Measurements from ENCODE around the gene ACCSL.

ACCSL gene

DNA sequence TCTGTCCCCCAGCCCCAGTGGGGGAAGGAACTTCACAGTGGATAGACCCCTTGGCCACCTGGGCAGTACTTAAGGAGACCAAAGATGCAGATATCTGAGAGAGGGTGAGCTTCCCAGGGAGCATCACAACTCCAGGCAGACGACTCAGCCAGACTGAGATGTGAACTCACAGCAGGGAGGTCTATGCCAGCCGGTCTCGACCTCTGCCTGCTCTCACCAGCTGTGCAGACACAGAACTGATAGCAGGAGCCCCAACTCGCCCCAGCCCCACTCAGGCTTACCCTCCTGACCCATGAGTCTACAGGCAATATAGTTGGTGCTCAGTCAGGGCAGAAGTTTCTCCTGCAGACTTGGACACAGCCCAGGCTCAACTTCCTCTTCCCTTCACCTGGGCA, 29.7 kb upstream of the ACCSL start:
- DNase-seq (ENCODE audit: low read depth in 2 of 3, low spot score in 2 of 3): no peak

DNA sequence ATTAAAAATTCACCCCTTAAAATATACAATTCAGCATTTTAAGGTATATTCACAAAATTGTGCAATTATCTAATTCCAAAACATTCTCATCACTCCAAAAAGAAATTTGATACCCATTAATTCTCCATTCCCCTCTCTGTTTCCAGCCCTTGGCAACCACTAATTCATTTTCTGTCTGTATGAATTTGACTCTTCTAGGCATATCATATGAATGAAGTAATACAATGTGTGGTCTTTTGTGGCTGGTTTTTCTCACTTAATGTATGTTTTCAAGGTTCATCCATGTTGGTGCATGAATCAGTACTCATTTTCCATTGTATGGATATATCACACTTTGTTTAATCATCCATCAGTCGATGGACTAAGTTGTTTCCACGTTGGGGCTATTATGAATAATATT, 29.0 kb upstream of the ACCSL start:
- DNase-seq (ENCODE audit: low read depth in 2 of 3, low spot score in 2 of 3): no peak

DNA sequence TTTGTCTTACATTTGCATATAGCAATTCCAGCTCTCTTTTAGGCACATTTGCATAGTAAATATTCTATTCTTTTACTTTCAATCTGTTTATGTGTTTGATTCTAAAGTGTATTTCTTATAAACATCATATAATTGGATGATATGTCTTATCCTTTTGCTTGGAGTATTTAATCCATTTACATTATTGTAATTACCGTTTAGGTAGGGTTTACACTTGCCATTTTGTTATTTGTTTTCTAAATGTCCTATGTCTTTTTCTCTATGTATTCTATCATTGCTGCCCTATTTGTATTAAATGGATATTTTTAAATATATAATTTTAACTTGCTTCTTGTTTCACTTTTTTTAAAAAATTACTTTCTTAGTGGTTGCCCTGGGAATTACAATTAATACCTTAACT, 22.8 kb upstream of the ACCSL start:
- no peak for DNase-seq (ENCODE audit: low read depth in 2 of 3, low spot score in 2 of 3)

DNA sequence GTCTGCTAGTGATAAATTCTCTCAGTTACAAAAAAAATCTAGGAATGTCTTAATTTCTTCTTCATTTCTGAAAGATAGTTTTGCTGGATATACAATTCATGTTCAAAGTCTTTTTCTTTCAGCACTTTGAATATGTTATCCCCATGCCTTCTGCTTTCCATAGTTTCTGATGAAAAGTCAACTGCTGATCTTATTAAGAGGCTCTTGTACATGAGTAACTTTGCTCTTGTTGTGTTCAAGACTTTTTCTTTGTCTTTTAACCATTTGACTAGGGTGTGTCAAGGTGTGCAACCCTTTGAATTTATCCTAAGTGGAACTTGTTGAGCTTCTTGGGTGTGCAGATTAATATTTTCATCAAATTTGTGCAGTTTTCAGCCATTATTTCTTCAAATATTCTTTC, 22.1 kb upstream of the ACCSL start:
- no peak for DNase-seq (ENCODE audit: low read depth in 2 of 3, low spot score in 2 of 3)

DNA sequence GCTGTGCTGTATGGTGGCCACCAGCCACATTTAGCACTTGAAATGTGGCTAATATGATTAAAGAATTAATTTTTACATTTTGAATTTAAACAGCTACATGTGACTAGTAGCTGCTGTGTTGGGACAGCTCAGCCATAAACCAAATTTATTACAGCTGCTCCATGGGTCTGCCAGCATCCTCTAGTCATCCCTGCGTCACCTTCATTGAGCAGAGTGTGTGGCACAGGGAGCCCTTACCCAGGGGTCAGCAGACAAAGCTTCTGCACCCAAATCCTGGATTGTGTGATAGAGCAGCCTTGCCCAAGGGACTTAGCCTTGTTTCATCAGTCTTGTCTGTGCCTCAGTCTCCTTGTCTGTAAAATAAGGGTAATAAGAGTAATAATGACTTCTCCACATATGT, 19.4 kb upstream of the ACCSL start:
- DNase-seq (ENCODE audit: low read depth in 2 of 3, low spot score in 2 of 3): no peak

DNA sequence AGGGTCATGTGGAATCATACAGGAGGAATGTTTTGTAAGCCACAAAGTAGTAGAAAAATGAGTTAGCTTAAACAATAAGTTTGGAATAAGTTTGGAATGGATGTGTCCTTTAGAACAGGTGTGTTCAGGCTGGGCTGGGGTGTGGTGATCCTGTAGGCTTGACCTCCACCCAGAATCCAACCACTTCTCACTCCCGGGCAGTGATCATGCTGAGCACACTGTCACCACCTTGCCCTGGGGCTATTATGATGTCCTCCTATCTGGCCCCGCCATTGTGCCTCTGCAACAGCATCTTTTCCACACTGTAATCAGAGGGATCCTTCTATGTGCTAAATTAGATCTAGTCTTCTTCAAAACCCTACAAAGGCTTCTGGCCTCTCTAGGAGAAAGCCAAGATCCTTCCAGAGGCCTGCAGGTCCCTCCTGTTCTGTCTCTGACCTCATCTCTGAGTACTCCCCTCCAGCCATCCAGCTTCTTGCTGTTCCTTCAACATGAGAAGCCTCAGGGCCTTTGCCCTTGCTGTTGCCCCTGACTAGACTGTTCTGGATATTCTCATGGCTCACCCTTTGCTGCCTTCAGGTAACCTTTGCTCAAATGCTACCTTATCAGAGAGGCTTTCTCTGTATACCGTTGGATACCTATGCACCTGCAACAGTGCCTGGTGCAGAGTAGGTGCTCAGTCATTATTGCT, 18.8 kb upstream of the ACCSL start:
- DNase-seq (ENCODE audit: low read depth in 2 of 3, low spot score in 2 of 3): no peak

DNA sequence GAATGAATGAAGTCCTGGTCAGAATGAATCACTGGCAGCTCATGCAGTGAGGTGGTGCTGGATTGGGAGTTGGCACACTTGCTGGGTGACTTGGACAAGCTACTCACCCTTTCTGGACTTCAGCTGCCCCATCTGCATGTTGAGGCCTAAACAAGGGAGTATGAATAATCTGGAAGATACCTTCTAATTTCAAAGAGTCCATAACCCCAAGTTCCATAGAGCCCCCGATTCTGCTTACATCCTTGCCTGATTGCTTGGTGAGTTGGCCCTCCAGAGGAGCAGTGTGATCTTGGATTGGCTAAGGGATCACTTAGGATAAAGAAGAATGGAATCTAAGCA, 18.3 kb upstream of the ACCSL start:
- DNase-seq (ENCODE audit: low read depth in 2 of 3, low spot score in 2 of 3): no peak

DNA sequence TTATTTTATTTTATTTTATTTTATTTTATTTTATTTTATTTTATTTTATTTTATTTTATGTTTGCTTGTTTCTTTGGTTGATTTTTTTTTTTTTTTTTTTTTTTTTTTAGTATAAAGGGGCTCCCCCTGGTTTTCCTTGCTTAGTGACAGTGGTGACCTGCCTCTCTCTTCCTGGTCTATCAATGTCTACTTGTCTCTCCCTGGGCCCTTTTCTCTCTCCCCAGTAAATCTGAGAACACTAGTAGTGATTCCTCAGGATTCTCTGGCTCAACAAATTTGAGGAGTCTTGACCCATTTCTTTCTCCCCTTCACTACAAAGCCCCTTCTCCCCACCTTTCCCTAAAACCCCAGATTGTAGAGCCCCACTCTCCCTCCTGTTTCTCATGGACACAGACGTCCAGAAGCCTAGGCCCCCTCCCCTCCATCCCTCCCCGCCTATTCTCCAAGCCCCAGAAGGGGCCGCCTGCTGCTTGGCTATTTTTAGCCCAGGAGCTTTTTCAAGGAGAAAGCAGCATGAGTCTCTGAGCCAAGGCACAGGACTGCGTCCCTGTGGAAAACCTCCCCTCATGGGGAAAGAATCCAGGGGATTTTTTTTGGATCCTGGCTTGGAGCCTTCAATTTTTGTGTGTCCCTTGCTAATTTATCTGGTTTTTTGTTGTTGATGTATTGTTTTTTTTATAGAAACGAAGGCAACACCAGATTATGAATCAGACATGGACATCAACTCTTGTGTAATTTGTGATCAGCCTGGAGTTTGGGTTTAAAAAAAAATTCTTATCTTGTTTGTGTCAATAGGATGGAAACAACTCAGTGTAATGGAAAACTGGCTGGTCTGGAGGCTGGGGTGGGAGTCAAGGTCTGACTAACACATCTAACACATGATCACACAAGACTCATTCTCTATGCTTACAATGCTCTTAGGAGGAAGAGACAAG, 17.5 kb upstream of the ACCSL start:
- no peak for DNase-seq (ENCODE audit: low read depth in 2 of 3, low spot score in 2 of 3)

DNA sequence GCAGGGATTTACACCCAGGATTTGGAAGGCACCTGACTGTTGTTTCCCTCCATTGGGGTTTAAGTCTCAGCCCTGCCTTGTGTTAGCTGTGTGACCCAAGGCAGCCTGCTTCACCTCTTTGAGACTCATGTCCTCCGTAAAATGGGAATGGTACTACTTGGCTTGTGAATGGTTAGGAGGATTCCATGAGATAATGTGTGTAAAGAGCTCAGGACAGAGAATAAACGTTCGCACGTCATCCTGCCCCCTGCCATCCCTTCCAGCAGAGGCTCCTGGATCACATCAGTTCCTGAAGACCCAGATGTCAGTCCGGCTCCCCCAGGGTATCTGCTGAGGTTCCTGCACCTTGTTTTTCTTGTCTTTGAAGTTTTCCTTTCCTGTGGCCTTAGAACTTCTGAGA, 16.8 kb upstream of the ACCSL start:
- DNase-seq (ENCODE audit: low read depth in 2 of 3, low spot score in 2 of 3): no peak

DNA sequence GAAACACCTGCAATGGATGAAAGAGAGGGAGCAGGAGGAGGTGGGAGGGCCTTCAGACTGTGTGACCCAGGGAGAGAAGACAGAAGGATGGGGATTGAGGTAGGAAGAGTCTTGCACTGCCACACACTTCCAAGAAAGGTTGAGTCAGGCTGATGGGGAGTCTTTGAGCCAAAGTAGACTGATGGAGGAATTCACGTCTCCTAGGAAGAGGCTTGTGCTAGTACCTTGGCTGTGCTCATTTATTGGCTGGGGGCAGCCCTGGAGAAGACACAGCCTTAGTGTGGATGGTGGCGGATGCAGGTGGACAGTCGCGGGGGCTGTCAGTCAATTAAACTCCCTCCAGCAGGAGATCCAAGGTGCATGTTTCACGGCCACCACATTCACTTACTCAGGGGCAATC, 16.2 kb upstream of the ACCSL start:
- DNase-seq (ENCODE audit: low read depth in 2 of 3, low spot score in 2 of 3): no peak

DNA sequence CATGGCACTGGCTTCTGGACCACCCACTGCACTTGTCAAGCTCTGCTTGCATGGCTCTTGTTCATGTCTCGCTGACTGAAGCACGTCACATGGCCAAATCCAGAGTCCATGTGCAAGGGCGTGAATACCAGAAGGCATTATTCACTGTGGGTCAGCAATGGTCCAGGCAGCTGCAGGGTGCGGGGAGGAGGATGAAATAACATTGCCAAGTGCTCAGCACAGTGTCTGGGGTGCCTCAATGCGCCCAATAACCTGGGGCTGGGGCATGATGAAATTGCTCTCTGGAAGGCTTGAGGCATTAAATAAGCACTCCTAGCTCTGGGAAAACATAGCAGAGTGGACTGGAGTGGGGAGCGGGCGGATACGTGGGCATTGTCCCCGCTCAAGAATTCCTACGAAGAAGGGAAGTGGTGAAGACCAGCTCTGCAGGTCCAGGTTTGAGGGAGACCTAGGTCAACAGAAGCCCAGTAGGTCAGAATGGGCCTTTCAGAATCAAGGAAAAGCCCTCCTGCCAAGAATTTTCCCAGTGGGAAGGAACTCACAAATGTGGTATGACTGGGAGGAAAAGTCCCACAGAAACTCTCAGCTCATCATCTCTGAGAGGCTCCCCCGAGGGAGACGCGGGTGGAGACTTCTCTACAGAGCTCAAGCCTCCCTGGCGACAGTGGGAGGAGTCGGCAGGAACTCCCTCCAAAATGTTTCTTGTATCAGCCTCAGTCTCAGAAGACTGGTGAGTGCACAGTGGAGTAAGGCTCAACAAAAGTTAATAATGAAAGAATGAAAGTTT, 15.3 kb upstream of the ACCSL start:
- DNase-seq (ENCODE audit: low read depth in 2 of 3, low spot score in 2 of 3): no peak

DNA sequence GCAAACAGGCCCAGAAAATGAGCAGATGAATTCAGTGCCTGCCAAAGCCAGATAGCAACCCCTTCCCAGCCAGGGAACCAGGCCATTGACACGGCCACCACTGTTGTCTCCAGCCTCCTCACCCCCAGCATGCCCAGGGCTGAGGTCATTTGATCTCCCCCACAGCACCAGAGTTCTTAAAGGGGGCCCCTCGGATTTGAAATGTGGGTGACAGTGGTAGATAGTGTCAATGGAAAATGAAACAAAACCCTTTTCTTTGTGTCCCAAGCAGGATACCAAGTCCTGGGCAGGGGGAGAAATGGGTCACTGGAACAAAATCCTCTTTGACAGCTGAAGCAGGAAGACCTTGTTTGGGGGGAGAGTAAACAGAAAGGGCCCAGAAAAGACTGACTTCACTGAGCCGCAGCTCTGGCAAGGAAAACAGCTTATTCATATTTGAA, 14.3 kb upstream of the ACCSL start:
- DNase-seq (ENCODE audit: low read depth in 2 of 3, low spot score in 2 of 3): no peak

DNA sequence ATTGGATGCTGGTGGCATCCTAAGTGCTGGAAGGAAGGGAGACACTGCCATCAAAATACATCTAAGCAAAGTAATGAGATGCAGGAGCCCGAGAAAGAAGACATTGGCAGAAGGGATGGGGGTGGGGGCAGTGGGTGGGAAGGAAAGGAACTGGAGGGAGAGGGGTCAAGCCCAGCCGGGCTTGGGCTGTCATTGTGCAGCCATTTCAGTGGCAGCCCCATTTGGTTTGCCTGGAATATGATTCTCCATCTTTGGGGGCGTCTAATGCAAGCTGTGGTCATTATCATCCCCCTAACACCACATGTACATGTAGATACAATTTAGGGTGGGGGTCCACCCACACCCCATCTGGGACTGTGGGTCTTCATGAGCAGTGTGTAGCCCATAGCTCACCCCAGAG, 13.9 kb upstream of the ACCSL start:
- no peak for DNase-seq (ENCODE audit: low read depth in 2 of 3, low spot score in 2 of 3)

DNA sequence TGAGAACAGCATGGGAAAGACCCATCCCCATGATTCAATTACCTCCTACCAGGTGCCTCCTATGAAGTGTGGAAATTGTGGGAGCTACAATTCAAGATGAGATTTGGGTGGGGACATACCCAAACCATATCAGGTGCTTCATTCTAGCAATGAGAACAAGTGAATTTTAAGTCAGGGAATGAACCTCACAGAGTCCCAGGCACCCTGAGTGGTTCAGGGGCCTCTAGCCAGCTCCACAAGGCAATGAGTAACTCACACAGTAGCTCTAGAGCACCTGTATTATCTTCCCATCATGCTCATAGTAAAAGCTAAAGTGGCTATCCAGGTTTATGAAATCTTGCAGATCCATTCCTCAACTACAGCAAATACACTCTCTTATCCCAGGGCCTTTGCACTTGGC, 13.1 kb upstream of the ACCSL start:
- DNase-seq (ENCODE audit: low read depth in 2 of 3, low spot score in 2 of 3): no peak

DNA sequence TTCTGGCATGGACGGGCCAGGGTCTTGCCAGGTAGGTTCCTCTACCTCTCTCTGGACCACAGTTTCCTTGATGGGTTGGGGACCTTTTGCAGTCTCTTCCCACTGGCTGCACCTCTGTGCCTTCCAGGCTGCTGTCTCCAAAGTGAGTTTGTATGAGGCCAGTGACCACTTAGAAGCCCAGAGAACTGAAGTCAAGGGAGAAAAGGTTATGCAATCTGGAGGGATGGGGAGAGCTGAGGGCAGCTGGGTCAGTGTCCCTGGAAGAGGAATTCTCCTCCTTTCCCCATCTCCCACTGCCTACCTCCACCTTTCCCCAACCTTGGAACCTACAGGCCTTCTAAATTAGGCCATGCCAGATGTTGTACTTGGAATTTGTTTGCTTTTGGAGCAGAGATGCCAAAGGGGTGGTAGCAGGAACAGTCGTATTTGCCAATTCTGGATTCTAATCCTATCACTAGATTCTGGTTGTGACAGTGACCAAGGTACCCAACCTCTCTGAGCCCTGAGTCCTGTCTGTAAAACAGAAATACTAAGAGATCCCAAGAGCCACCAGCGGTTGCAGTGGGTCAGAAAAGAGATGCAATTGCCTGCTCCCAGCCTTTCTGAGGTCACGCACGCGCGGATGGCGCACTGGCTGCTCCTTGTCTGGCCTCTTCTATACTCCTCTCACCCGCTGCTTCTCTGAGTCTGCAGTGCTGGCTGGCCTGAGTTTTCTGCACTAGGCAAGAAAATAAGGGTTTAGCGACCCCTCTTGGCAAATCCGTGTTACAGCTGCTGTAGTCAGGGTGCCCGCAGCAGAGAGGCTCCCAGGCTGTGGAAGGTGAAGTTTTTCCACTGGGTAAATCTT, 10.7 kb upstream of the ACCSL start:
- no peak for DNase-seq (ENCODE audit: low read depth in 2 of 3, low spot score in 2 of 3)

DNA sequence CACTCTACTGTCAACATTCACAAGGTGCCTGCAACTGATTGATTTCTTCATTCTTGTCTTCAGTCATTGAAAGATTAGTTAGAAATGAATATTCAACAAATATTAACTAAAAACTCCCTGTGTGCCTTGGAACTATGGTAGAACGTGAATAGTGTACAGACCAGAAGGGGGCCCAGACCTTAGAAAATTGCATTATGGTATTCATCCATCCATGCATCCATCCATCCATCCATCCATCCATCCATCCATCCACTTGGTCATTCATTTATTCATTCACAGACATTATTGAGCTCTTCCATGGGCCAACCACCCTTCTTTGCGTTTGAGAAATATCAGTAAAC, 10.2 kb upstream of the ACCSL start:
- DNase-seq (ENCODE audit: low read depth in 2 of 3, low spot score in 2 of 3): no peak

DNA sequence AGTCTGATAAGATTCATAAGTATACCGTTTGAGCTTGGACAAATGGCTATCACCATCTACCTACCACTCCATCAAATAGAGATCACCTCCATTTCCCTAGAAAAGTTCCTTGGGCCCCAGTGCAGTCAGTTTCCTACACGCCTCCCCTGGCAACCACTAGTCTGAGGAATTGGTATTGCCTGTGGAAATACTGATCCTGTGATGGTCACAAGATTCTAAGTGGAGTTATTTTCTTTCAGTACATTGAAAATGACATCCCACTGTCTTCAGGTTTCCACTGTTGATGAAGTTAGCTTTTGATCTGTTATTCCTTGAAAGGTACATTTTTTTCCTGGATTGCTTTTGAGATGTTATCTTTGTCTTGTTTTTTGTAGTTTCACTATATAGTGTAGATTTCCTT, 4.6 kb upstream of the ACCSL start:
- no peak for DNase-seq (ENCODE audit: low read depth in 2 of 3, low spot score in 2 of 3)

DNA sequence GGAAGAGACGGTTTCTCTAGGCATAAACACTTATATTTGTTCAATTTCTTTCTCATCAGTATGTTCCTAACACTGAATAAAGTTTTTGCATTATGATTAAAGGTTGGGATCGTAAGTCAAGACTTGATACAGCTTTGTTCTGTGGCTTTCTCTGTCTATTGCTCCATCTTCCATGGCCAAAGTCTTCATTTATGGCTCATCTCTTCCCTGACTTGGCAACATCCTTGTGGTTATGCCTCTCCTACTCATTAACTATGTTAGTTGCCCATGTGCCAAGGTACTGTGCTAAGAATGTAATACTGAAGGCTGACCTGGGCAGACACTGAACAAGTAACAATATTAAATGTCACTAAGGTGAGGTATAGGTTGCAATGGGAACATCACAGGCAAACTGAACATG, 1.6 kb upstream of the ACCSL start:
- DNase-seq (ENCODE audit: low read depth in 2 of 3, low spot score in 2 of 3): no peak

DNA sequence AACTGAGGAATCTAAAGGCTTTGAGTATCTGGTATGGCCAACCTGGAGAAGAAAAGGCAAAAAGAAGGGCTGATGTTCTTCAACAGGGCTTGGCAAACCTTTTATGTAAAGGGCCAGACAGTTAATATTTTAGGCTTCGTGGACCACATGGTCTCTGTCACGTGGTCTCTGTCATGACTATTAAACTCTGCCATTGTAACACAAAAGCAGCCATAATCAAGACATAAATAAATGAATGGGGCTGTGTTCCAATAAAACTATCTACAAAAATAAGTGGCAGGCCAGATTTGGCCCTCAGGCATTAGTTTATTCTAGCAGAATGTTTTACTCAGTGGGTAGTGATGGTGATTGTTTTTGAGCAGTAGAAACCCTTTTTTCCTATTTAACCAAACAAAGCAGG, 483 bp upstream of the ACCSL start:
- DNase-seq (ENCODE audit: low read depth in 2 of 3, low spot score in 2 of 3): no peak

DNA sequence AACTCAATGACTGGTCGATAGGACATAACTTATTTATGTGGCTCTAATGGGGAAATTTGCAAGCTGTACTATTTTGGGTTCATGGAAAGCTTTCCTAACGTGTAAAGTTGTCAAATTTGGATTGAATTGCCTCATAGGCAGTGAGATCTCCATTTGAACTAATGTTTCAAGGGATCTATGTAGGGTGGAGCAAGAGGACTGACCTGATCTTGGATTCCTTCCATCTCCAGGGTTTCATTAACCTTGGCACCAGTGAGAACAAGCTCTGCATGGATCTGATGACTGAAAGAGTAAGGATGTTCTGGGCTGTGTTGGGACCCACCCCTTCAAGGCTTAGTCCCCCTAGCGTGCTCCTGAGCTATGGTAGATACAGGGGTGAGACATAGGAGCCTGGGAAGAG, 2.1 kb downstream of the ACCSL start:
- no peak for DNase-seq (ENCODE audit: low read depth in 2 of 3, low spot score in 2 of 3)

DNA sequence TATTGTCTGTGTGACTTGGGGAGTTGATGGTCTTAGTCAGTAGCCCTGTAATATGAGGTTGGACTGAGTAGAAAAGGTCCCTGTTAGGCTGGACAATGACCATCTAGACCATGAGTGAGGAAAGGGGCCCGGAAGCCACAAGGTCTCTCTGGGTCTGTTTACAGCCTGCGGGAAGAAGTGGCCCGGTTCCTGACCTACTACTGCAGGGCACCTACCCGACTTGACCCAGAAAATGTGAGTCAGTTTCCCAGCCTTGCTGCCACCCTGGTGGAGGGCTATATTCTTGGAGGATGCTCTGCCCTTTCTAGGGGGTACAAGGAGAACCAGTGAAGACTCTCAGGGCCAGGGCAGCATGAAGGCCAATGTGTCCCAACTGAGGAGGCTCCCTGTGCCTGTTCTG, 3.4 kb downstream of the ACCSL start:
- no peak for DNase-seq (ENCODE audit: low read depth in 2 of 3, low spot score in 2 of 3)
